ENCODE measurements around the gene USP24. TPM values are rescaled to one million over a fixed set of nuclear protein-coding genes. Genes with fewer than 3 reads are reported as not detected.
A peak's percentile ranks its signal among the peaks of the same experiment; 100 is the strongest.

USP24 gene
- total RNA-seq, 5 donors from 2014 or later (not counting 1 experiment from before 2014, with no cell fraction given) = 58.9 to 90.7 (median 64.0) TPM

GRCh38 chr1:55190109-55190508, 25.1 kb downstream of the USP24 start:
- POLR2A ChIA-PET = no interaction called here

GRCh38 chr1:55188909-55189308, 26.3 kb downstream of the USP24 start:
- Histone ChIP-seq H3K27me3 (replicated peaks in 1 of 2; ENCODE audit: control insufficient read depth in 2 of 2, extremely low read depth in 1 of 2, insufficient read depth in 2 of 2, low read length in 1 of 2) (no peaks in the 10 kb centered on the region), H3K36me3 (ENCODE audit: control insufficient read depth in 2 of 2, extremely low read depth in 1 of 2, insufficient read depth in 1 of 2, low read length in 1 of 2) (peaks cover 0 to 6% of the 10 kb centered on the region in 2 donors), H3K9me3 (no peaks in the 10 kb centered on the region), H3K27ac (ENCODE audit: low read length) (no peak overlapping the region), H3K4me1 (ENCODE audit: control insufficient read depth in 1 of 2, extremely low read depth in 1 of 2, insufficient read depth in 2 of 2, low read length in 2 of 2) (peaks cover 2 to 3% of the 10 kb centered on the region in 2 experiments), H3K4me3 (ENCODE audit: control insufficient read depth in 1 of 2, extremely low read depth in 1 of 2, low read length in 1 of 2) (no peak overlapping the region)
- ChIA-PET CTCF (no interaction called here), POLR2A (no interaction called here)
- no peak for DNase-seq
- Mint-ChIP-seq H3K4me1 (peaks cover 60 to 69% (median 61%) of the 10 kb centered on the region in 3 donors), H3K4me3 (no peak overlapping the region), H3K27me3 (no peaks in the 10 kb centered on the region), H3K36me3 (peaks cover 36% of the 10 kb centered on the region), H3K27ac (no peak overlapping the region), H3K9me3 (peaks cover 9 to 20% (median 11%) of the 10 kb centered on the region in 3 donors)
- WGBS (ENCODE audit: insufficient coverage) = no CpG with 5 or more reads among the region's 5 CpGs
- ATAC-seq (replicated peaks in 1 of 4) = no peak

More at GRCh38 chr1:55190109-55190508, 25.1 kb downstream of the USP24 start:
- Mint-ChIP-seq H3K4me3 (no peak overlapping the region), H3K36me3 (peaks cover 28% of the 10 kb centered on the region), H3K4me1 (peaks cover 67 to 73% (median 69%) of the 10 kb centered on the region in 3 donors), H3K9me3 (peaks cover 2 to 11% (median 4%) of the 10 kb centered on the region in 3 donors), H3K27me3 (no peaks in the 10 kb centered on the region), H3K27ac (no peak overlapping the region)
- CTCF ChIA-PET = interaction anchor here in 1 of 2 donors (0.7 kb wide), 1 partner anchor 28 kb away, joined by 4 read pairs; no protein-coding TSS in a partner anchor
- H3K36me3 ChIP-seq (ENCODE audit: control insufficient read depth in 2 of 2, extremely low read depth in 1 of 2, insufficient read depth in 1 of 2, low read length in 1 of 2) = peaks cover 0 to 6% of the 10 kb centered on the region in 2 donors
- H3K27ac ChIP-seq (ENCODE audit: low read length) = no peak overlapping the region
- peaks cover 5 to 8% of the 10 kb centered on the region in 2 experiments for H3K4me1 ChIP-seq (ENCODE audit: control insufficient read depth in 1 of 2, extremely low read depth in 1 of 2, insufficient read depth in 2 of 2, low read length in 2 of 2)
- no peak for ATAC-seq (replicated peaks in 1 of 4)
- H3K9me3 ChIP-seq = no peaks in the 10 kb centered on the region
- H3K4me3 ChIP-seq (ENCODE audit: control insufficient read depth in 1 of 2, extremely low read depth in 1 of 2, low read length in 1 of 2) = no peak overlapping the region
- DNase-seq = no peak
- WGBS (ENCODE audit: insufficient coverage) = 95% methylated on average over 3 of the region's 4 CpGs
- H3K27me3 ChIP-seq (replicated peaks in 1 of 2; ENCODE audit: control insufficient read depth in 2 of 2, extremely low read depth in 1 of 2, insufficient read depth in 2 of 2, low read length in 1 of 2) = no peaks in the 10 kb centered on the region

GRCh38 chr1:55185832-55186231, 29.3 kb downstream of the USP24 start:
- ATAC-seq (replicated peaks in 1 of 4) (no peak), DNase-seq (no peak)
- peaks cover 2 to 7% of the 10 kb centered on the region in 2 experiments for H3K4me1 ChIP-seq (ENCODE audit: control insufficient read depth in 1 of 2, extremely low read depth in 1 of 2, insufficient read depth in 2 of 2, low read length in 2 of 2)
- no peaks in the 10 kb centered on the region for H3K36me3 ChIP-seq (ENCODE audit: control insufficient read depth in 2 of 2, extremely low read depth in 1 of 2, insufficient read depth in 1 of 2, low read length in 1 of 2)
- CTCF ChIA-PET = no interaction called here
- H3K4me1 Mint-ChIP-seq = peaks cover 68 to 71% (median 68%) of the 10 kb centered on the region in 3 donors
- peaks cover 9 to 24% (median 11%) of the 10 kb centered on the region in 3 donors for H3K9me3 Mint-ChIP-seq
- POLR2A ChIA-PET = no interaction called here
- no peaks in the 10 kb centered on the region for H3K9me3 ChIP-seq
- no peak overlapping the region for H3K27ac Mint-ChIP-seq
- no peaks in the 10 kb centered on the region for H3K27me3 ChIP-seq (replicated peaks in 1 of 2; ENCODE audit: control insufficient read depth in 2 of 2, extremely low read depth in 1 of 2, insufficient read depth in 2 of 2, low read length in 1 of 2)
- H3K4me3 Mint-ChIP-seq = no peak overlapping the region
- no CpG with 5 or more reads among the region's 2 CpGs for WGBS (ENCODE audit: insufficient coverage)
- peaks cover 41% of the 10 kb centered on the region for H3K36me3 Mint-ChIP-seq
- H3K27me3 Mint-ChIP-seq = no peaks in the 10 kb centered on the region
- H3K4me3 ChIP-seq (ENCODE audit: control insufficient read depth in 1 of 2, extremely low read depth in 1 of 2, low read length in 1 of 2) = no peak overlapping the region
- H3K27ac ChIP-seq (ENCODE audit: low read length) = no peak overlapping the region

GRCh38 chr1:55184859-55185258, 30.3 kb downstream of the USP24 start:
- ChIA-PET CTCF (no interaction called here), POLR2A (no interaction called here)
- peaks cover 41% of the 10 kb centered on the region for H3K36me3 Mint-ChIP-seq
- DNase-seq (no peak), ATAC-seq (replicated peaks in 1 of 4) (no peak)
- Histone ChIP-seq H3K9me3 (no peaks in the 10 kb centered on the region), H3K27me3 (replicated peaks in 1 of 2; ENCODE audit: control insufficient read depth in 2 of 2, extremely low read depth in 1 of 2, insufficient read depth in 2 of 2, low read length in 1 of 2) (no peaks in the 10 kb centered on the region), H3K27ac (ENCODE audit: low read length) (no peak overlapping the region), H3K4me1 (ENCODE audit: control insufficient read depth in 1 of 2, extremely low read depth in 1 of 2, insufficient read depth in 2 of 2, low read length in 2 of 2) (peaks cover 2 to 11% of the 10 kb centered on the region in 2 experiments), H3K4me3 (ENCODE audit: control insufficient read depth in 1 of 2, extremely low read depth in 1 of 2, low read length in 1 of 2) (no peak overlapping the region), H3K36me3 (ENCODE audit: control insufficient read depth in 2 of 2, extremely low read depth in 1 of 2, insufficient read depth in 1 of 2, low read length in 1 of 2) (no peaks in the 10 kb centered on the region)
- no peak overlapping the region for H3K4me3 Mint-ChIP-seq
- no peak overlapping the region for H3K27ac Mint-ChIP-seq
- H3K4me1 Mint-ChIP-seq = peaks cover 74 to 77% (median 75%) of the 10 kb centered on the region in 3 donors
- no peaks in the 10 kb centered on the region for H3K27me3 Mint-ChIP-seq
- peaks cover 9 to 24% (median 11%) of the 10 kb centered on the region in 3 donors for H3K9me3 Mint-ChIP-seq
- no CpG with 5 or more reads among the region's 5 CpGs for WGBS (ENCODE audit: insufficient coverage)

GRCh38 chr1:55181666-55182065, 33.5 kb downstream of the USP24 start:
- peak overlapping the region in 1 of 2 donors; percentile 25 for H3K27ac Mint-ChIP-seq
- peaks cover 52% of the 10 kb centered on the region for H3K36me3 Mint-ChIP-seq
- POLR2A ChIA-PET = no interaction called here
- no peak for ATAC-seq (replicated peaks in 1 of 4)
- peaks cover 0 to 11% of the 10 kb centered on the region in 2 experiments for H3K4me1 ChIP-seq (ENCODE audit: control insufficient read depth in 1 of 2, extremely low read depth in 1 of 2, insufficient read depth in 2 of 2, low read length in 2 of 2)
- H3K4me3 ChIP-seq (ENCODE audit: control insufficient read depth in 1 of 2, extremely low read depth in 1 of 2, low read length in 1 of 2) = no peak overlapping the region
- no peaks in the 10 kb centered on the region for H3K9me3 ChIP-seq
- CTCF ChIA-PET = no interaction called here
- no peak for DNase-seq
- H3K4me3 Mint-ChIP-seq = no peak overlapping the region
- no peaks in the 10 kb centered on the region for H3K27me3 ChIP-seq (replicated peaks in 1 of 2; ENCODE audit: control insufficient read depth in 2 of 2, extremely low read depth in 1 of 2, insufficient read depth in 2 of 2, low read length in 1 of 2)
- H3K27ac ChIP-seq (ENCODE audit: low read length) = no peak overlapping the region
- no peaks in the 10 kb centered on the region for H3K27me3 Mint-ChIP-seq
- peaks cover 0 to 5% of the 10 kb centered on the region in 2 donors for H3K36me3 ChIP-seq (ENCODE audit: control insufficient read depth in 2 of 2, extremely low read depth in 1 of 2, insufficient read depth in 1 of 2, low read length in 1 of 2)
- H3K4me1 Mint-ChIP-seq = peaks cover 64 to 69% (median 66%) of the 10 kb centered on the region in 3 donors
- peaks cover 9 to 24% (median 11%) of the 10 kb centered on the region in 3 donors for H3K9me3 Mint-ChIP-seq

- ATAC-seq (replicated peaks in 1 of 4) = no peak
- POLR2A ChIA-PET = no interaction called here
- Histone ChIP-seq H3K27ac (ENCODE audit: low read length) (no peak overlapping the region), H3K36me3 (ENCODE audit: control insufficient read depth in 2 of 2, extremely low read depth in 1 of 2, insufficient read depth in 1 of 2, low read length in 1 of 2) (peaks cover 0 to 10% of the 10 kb centered on the region in 2 donors), H3K4me3 (ENCODE audit: control insufficient read depth in 1 of 2, extremely low read depth in 1 of 2, low read length in 1 of 2) (no peak overlapping the region), H3K27me3 (replicated peaks in 1 of 2; ENCODE audit: control insufficient read depth in 2 of 2, extremely low read depth in 1 of 2, insufficient read depth in 2 of 2, low read length in 1 of 2) (no peaks in the 10 kb centered on the region), H3K4me1 (ENCODE audit: control insufficient read depth in 1 of 2, extremely low read depth in 1 of 2, insufficient read depth in 2 of 2, low read length in 2 of 2) (peaks cover 0 to 9% of the 10 kb centered on the region in 2 experiments), H3K9me3 (no peaks in the 10 kb centered on the region)
- Mint-ChIP-seq H3K4me3 (no peak overlapping the region), H3K4me1 (peaks cover 53 to 59% (median 56%) of the 10 kb centered on the region in 3 donors), H3K36me3 (peaks cover 42% of the 10 kb centered on the region), H3K27ac (peak overlapping the region in 1 of 2 donors; percentile 2), H3K9me3 (peaks cover 8 to 13% (median 8%) of the 10 kb centered on the region in 3 donors), H3K27me3 (no peaks in the 10 kb centered on the region)
- 94% methylated on average over 4 of the region's 5 CpGs for WGBS (ENCODE audit: insufficient coverage)
- DNase-seq = no peak
- CTCF ChIA-PET = interaction anchor here in 1 of 2 donors (0.6 kb wide), 1 partner anchor 104 kb away, joined by 6 read pairs; no protein-coding TSS in a partner anchor
Measured at GRCh38 chr1:55180075-55180670, 35.0 kb downstream of the USP24 start.
